Neutrophil (primary cell): ENCODE measurements around the gene LDB2.

Experiments used
- H3K27ac ChIP-seq: fragments of 200-600 bp; sonication (generic); 2 replicates; pipeline ENCODE4 v1.5.1; 2016; ENCODE audit warnings: mild to moderate bottlenecking, moderate library complexity
- H3K27me3 ChIP-seq: fragments of 200-600 bp; sonication (generic); 2 replicates; pipeline ENCODE4 v1.6.0; 2016; ENCODE audit warnings: mild to moderate bottlenecking
- H3K36me3 ChIP-seq: fragments of 200-600 bp; sonication (generic); 2 replicates; pipeline ENCODE4 v1.5.1; 2017
- H3K4me1 ChIP-seq, 2 experiments: fragments of 200-600 bp in 1 of 2; sonication (generic) in 1 of 2; 1 replicate in 1 of 2; 2 replicates in 1 of 2; pipeline versions ENCODE4 v1.5.1 to v1.6.1; 2013 to 2016; ENCODE audit warnings: low read depth in 1 of 2, low read length in 1 of 2, mild to moderate bottlenecking in 1 of 2, moderate library complexity in 1 of 2; ENCODE audit not compliant: control insufficient read depth in 1 of 2, insufficient read depth in 1 of 2
- H3K4me3 ChIP-seq, 2 experiments: fragments of 200-600 bp in 1 of 2; sonication (generic) in 1 of 2; 1 replicate in 1 of 2; 2 replicates in 1 of 2; pipeline ENCODE4 v1.5.1; 2013 to 2016; ENCODE audit warnings: low read depth in 1 of 2, low read length in 1 of 2, mild to moderate bottlenecking in 1 of 2, moderate library complexity in 1 of 2
- H3K9me3 ChIP-seq: fragments of 200-600 bp; sonication (generic); 2 replicates; pipeline ENCODE4 v1.5.1; 2016
- CTCF ChIP-seq: fragments of 200-600 bp; sonication (generic); IDR thresholded peaks from 2 replicates; pipeline ENCODE4 v1.5.1; 2016; ENCODE audit warnings: antibody characterized with exemption

Gene LDB2

DNA sequence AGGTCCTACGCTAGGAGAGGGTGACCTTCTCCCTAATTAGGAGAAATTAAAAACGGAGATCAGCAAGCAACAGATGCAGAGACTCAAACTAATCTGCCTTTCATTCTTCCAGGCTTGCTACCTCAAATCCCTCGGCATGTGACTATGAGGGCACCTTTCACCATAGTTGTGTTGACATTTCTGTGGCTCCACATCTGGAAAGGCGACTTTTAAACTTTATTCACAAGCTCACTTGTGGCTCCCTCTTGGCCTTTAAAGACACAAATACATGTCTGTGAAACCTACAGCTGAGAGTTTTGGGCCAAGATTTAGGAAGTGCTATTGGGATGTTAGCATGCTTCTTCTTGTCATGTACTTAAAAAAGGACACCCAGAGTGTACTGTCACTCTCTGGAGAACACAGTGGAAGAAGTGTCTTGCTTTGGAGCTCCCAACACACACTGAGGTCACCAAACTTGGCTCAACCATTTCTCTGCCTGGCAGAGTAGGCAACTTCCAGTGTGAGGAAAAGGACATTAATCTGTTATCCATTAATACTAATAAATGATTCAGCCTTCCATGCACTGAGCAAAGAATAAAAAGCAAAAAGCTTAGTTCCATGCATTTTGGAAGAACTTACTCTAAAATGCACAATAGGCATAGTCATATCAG, 60.1 kb downstream of the LDB2 start:
- no peaks in the 10 kb centered on the region for H3K9me3 ChIP-seq
- no peak overlapping the region for H3K27ac ChIP-seq
- no peaks in the 10 kb centered on the region for H3K27me3 ChIP-seq
- no peak overlapping the region for H3K4me3 ChIP-seq
- H3K36me3 ChIP-seq, result no peaks in the 10 kb centered on the region
- no peaks in the 10 kb centered on the region for H3K4me1 ChIP-seq
- TF ChIP-seq CTCF, result no peak

DNA sequence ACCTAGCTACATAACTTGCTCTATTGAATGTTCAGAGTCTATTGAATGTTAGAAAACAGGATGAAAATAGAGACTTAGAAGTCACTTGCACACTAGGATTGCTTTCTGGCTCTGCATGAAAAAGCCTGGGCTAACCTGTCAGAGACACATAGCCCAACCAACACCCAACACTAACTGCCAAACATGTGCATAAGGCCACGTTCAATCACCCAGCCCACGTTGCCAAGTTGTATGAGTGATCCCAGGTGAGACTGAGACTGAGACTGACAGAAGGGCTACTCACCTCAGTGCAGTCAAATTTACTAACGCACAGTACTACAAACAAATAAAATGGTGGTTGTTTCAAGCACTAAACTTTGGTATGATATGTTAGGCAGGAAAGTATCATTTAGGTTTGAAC, 61.0 kb downstream of the LDB2 start:
- Histone ChIP-seq H3K4me1 (no peaks in the 10 kb centered on the region), H3K9me3 (no peaks in the 10 kb centered on the region), H3K36me3 (no peaks in the 10 kb centered on the region), H3K27me3 (no peaks in the 10 kb centered on the region), H3K27ac (no peak overlapping the region), H3K4me3 (no peak overlapping the region)
- no peak for TF ChIP-seq CTCF

GRCh38 chr4:16836324-16836723, 62.1 kb downstream of the LDB2 start:
- no peaks in the 10 kb centered on the region for H3K9me3 ChIP-seq
- no peaks in the 10 kb centered on the region for H3K36me3 ChIP-seq
- H3K27me3 ChIP-seq, result no peaks in the 10 kb centered on the region
- no peak for TF ChIP-seq CTCF
- H3K27ac ChIP-seq, result no peak overlapping the region
- no peaks in the 10 kb centered on the region for H3K4me1 ChIP-seq
- H3K4me3 ChIP-seq, result no peak overlapping the region

DNA sequence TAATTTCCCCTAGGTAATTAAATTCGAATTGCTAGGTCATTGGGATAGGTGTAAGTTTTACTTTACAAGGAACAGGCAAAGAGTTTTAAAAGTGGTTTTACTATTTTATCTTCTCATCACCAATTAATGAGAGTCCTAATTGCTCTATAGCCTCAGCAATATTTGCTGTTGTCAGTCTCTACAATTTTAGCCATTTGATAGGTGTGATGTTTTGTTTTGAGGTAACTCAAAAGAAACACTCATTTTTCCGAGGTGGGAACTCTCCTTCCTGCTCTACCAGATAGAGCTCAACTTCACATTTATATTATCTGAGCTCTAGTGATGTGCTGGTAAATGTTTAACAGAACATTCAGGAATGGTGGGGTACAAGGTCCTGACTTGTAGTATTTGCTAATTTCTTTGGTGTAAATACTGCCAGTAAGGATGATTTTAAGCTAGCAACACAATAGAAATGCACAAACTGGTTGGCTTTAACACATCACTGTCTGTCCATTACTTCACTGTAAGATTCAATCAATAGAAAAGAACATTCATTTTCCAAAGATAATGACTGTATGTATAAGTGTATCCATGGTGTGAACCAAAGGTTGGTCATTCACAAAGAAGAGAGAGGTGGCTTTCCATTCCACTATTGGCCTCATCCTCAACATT, 62.7 kb downstream of the LDB2 start:
- H3K36me3 ChIP-seq, result no peaks in the 10 kb centered on the region
- no peak for TF ChIP-seq CTCF
- no peak overlapping the region for H3K27ac ChIP-seq
- H3K9me3 ChIP-seq, result no peaks in the 10 kb centered on the region
- no peaks in the 10 kb centered on the region for H3K4me1 ChIP-seq
- H3K4me3 ChIP-seq, result no peak overlapping the region
- H3K27me3 ChIP-seq, result no peaks in the 10 kb centered on the region

GRCh38 chr4:16834814-16835213, 63.6 kb downstream of the LDB2 start:
- TF ChIP-seq CTCF, result no peak
- H3K4me1 ChIP-seq, result no peaks in the 10 kb centered on the region
- H3K9me3 ChIP-seq, result no peaks in the 10 kb centered on the region
- no peak overlapping the region for H3K27ac ChIP-seq
- no peaks in the 10 kb centered on the region for H3K36me3 ChIP-seq
- no peaks in the 10 kb centered on the region for H3K27me3 ChIP-seq
- no peak overlapping the region for H3K4me3 ChIP-seq
